Hepatocyte (in vitro differentiated cells): ENCODE data around the gene RPAP3.

Source experiments
- CTCF ChIP-seq: fragments of 200-600 bp; sonication (generic); IDR thresholded peaks from 2 replicates; pipeline ENCODE4 v1.5.1; 2016; ENCODE audit warnings: antibody characterized with exemption, mild to moderate bottlenecking; ENCODE audit not compliant: poor library complexity
- EZH2 ChIP-seq: fragments of 200-600 bp; sonication (generic); IDR thresholded peaks from 2 replicates; pipeline ENCODE4 v1.6.1; 2016; ENCODE audit warnings: antibody characterized with exemption, mild to moderate bottlenecking, borderline replicate concordance

- TF ChIP-seq CTCF (no peak), EZH2 (no peak)
Observed at GRCh38 chr12:47689215-47689614, 16.6 kb downstream of the RPAP3 start.
